Esophagus muscularis mucosa (tissue), 4 donors: Measurements from ENCODE around the gene OTOG. TPM values are rescaled to one million over a fixed set of nuclear protein-coding genes. Genes with fewer than 3 reads are reported as not detected.

Source experiments
- DNase-seq: peaks from one replicate; pipeline ENCODE4 v3.0.0-alpha.2; 2017; ENCODE audit errors: extremely low spot score
- H3K27ac ChIP-seq, 4 donors: fragments of 200-600 bp; sonication (generic); replicated peaks in 1 of 4; 1 replicate in 3 of 4; 2 replicates in 1 of 4; pipeline ENCODE4 v1.5.1; 2016 to 2019; ENCODE audit warnings: mild to moderate bottlenecking in 1 of 4
- H3K27me3 ChIP-seq, 4 donors: fragments of 200-600 bp; sonication (generic); one replicate each; pipeline versions ENCODE4 v1.5.1 to v1.6.0; 2016 to 2019
- H3K36me3 ChIP-seq, 4 donors: fragments of 200-600 bp; sonication (generic); one replicate each; pipeline ENCODE4 v1.5.1; 2016 to 2019
- H3K4me1 ChIP-seq, 4 donors: fragments of 200-600 bp; sonication (generic); one replicate each; pipeline ENCODE4 v1.5.1; 2016 to 2019
- H3K4me3 ChIP-seq, 4 donors: fragments of 200-600 bp; sonication (generic); 1 replicate in 2 of 4; 2 replicates in 2 of 4; pipeline ENCODE4 v1.5.1; 2016 to 2019; ENCODE audit warnings: mild to moderate bottlenecking in 4 of 4, moderate library complexity in 1 of 4
- H3K9me3 ChIP-seq, 4 donors: fragments of 200-600 bp; sonication (generic); 1 replicate in 3 of 4; 2 replicates in 1 of 4; pipeline ENCODE4 v1.5.1; 2016 to 2019
- CTCF ChIP-seq, 3 experiments: fragments of 200-600 bp in 2 of 3; fragments of 450-650 bp in 1 of 3; sonication (generic) in 2 of 3; IDR thresholded peaks; one replicate each; pipeline ENCODE4 v1.5.1; 2017 to 2019; ENCODE audit warnings: antibody characterized with exemption in 3 of 3, mild to moderate bottlenecking in 2 of 3, moderate library complexity in 1 of 3
- EP300 ChIP-seq: sonication (generic); formaldehyde crosslinking; IDR thresholded peaks from one replicate; pipeline ENCODE4 v1.6.1; 2017; ENCODE audit warnings: antibody characterized with exemption
- POLR2A ChIP-seq: fragments of 450-650 bp; IDR thresholded peaks from one replicate; pipeline ENCODE4 v1.6.1; 2017; ENCODE audit warnings: antibody characterized with exemption, moderate library complexity, mild to moderate bottlenecking, low read depth
- POLR2AphosphoS5 ChIP-seq, 2 donors: sonication (generic); formaldehyde crosslinking; IDR thresholded peaks; one replicate each; pipeline ENCODE4 v1.6.1; 2017; ENCODE audit warnings: antibody characterized with exemption in 2 of 2
- WGBS: methylation state at CpG from one replicate; pipeline ENCODE4 v1.1.5; 2018; 5-methylcytosine and 5-hydroxymethylcytosine counted together
- intact Hi-C: fragments of 100-400 bp; cut with DNase I; formaldehyde crosslinking; loops from one replicate; pipeline ENCODE4 v1.15.1; 2023
- total RNA-seq, 4 donors: library from RNA; depleted of rRNA; stranded (reverse); fragments of >200 nt; gene quantifications; one replicate each; pipeline versions ENCODE4 v1.1.0 to v1.2.1, GENCODE V29; 2016

The OTOG gene
- total RNA-seq, 4 donors from 2014 or later: not detected

DNA sequence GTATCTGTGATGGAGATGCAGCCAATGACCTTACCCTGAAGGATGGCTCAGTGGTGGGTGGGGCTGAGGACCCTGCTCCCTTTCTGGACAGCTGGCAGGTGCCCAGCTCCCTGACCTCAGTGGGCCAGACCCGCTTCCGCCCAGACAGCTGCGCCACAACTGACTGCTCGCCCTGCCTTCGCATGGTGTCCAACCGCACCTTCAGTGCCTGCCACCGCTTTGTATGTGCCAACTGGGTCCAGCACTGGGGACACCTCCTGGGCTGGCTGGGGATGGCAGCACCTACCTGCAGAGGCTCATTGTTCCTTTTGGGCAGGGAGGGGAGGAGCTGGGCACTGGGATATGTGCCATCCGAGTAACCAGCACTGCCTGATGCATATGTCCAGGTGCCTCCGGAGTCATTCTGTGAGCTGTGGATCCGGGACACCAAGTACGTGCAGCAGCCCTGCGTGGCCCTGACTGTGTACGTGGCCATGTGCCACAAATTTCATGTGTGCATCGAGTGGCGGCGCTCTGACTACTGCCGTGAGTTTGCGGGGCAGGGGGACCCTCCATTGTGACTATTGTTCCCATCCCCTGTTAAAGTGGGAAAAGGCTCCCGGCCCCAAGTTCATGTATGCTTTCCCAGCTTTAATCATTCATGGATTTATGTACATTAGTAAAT lies 84.8 kb downstream of the OTOG start:
- intact Hi-C loops: no loop called here
- Histone ChIP-seq H3K4me1 (no peaks in the 10 kb centered on the region), H3K27me3 (peaks cover 0 to 7% (median 0%) of the 10 kb centered on the region in 4 donors), H3K36me3 (no peaks in the 10 kb centered on the region), H3K9me3 (no peaks in the 10 kb centered on the region), H3K27ac (no peak overlapping the region), H3K4me3 (no peak overlapping the region)
- peak; percentile 88 for DNase-seq
- 88% methylated on average over 19 of the region's 19 CpGs for WGBS
- TF ChIP-seq POLR2A: no peak
- no peak for TF ChIP-seq POLR2AphosphoS5 (IDR thresholded peaks at IDR 0.05)
- TF ChIP-seq CTCF (IDR thresholded peaks at IDR 0.05): no peak
- no peak for TF ChIP-seq EP300

DNA sequence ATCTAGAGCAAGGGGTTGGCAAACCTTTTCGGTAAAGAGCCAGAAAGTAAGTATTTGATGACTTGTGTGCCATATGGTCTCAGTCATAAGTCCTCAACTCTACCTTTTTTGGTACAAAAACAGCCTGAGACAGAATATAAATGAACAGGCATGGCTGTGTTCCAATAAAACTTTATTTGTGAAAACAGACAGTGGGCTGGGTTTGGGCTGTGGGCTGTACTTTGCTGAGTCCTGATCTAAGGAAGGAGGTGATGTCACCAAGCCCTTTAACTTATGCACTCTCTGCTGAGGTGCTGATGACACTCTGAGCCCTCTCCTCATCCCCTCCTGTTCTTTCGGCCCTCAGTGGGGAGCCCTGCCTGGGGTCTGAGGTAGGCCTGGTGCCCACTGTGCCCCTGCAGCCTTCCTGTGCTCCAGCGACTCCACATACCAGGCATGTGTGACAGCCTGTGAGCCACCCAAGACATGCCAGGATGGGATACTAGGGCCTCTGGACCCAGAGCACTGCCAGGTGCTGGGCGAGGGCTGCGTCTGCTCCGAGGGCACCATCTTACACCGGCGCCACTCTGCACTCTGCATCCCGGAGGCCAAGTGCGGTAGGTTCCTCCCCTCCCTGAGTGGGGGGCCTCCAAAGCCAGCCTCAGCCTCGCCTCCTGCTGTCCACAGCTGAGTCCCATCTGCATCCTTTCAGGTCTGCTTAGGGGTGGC lies 86.4 kb downstream of the OTOG start:
- Histone ChIP-seq H3K9me3 (no peaks in the 10 kb centered on the region), H3K4me3 (no peak overlapping the region), H3K36me3 (no peaks in the 10 kb centered on the region), H3K27ac (no peak overlapping the region), H3K27me3 (peaks cover 0 to 7% (median 0%) of the 10 kb centered on the region in 4 donors), H3K4me1 (no peaks in the 10 kb centered on the region)
- TF ChIP-seq EP300 (no peak), POLR2AphosphoS5 (IDR thresholded peaks at IDR 0.05) (no peak), POLR2A (no peak), CTCF (IDR thresholded peaks at IDR 0.05) (no peak)
- intact Hi-C loops: no loop called here
- no peak for DNase-seq
- 88% methylated on average over 8 of the region's 11 CpGs for WGBS

GRCh38 chr11:17633987-17634775 lies 87.1 kb downstream of the OTOG start:
- WGBS: 78% methylated on average over 9 of the region's 14 CpGs
- Histone ChIP-seq H3K27me3 (peaks cover 0 to 2% (median 0%) of the 10 kb centered on the region in 4 donors), H3K4me1 (no peaks in the 10 kb centered on the region), H3K9me3 (no peaks in the 10 kb centered on the region), H3K36me3 (no peaks in the 10 kb centered on the region), H3K4me3 (no peak overlapping the region), H3K27ac (no peak overlapping the region)
- DNase-seq: peak; percentile 79
- intact Hi-C loops: no loop called here
- TF ChIP-seq CTCF (IDR thresholded peaks at IDR 0.05): no peak
- no peak for TF ChIP-seq POLR2A
- no peak for TF ChIP-seq POLR2AphosphoS5 (IDR thresholded peaks at IDR 0.05)
- TF ChIP-seq EP300: no peak

GRCh38 chr11:17634776-17635550 lies 87.9 kb downstream of the OTOG start:
- H3K9me3 ChIP-seq: no peaks in the 10 kb centered on the region
- no peaks in the 10 kb centered on the region for H3K4me1 ChIP-seq
- H3K36me3 ChIP-seq: no peaks in the 10 kb centered on the region
- WGBS: 91% methylated on average over 16 of the region's 25 CpGs
- intact Hi-C loops: no loop called here
- DNase-seq: peak; percentile 90
- no peak overlapping the region for H3K27ac ChIP-seq
- TF ChIP-seq POLR2A (no peak), CTCF (IDR thresholded peaks at IDR 0.05) (no peak), POLR2AphosphoS5 (IDR thresholded peaks at IDR 0.05) (no peak), EP300 (no peak)
- H3K27me3 ChIP-seq: no peaks in the 10 kb centered on the region
- no peak overlapping the region for H3K4me3 ChIP-seq
